ENCODE data around the gene PREP. TPM values are rescaled to one million over a fixed set of nuclear protein-coding genes. Genes with fewer than 3 reads are reported as not detected.

Gene PREP
- total RNA-seq, 4 donors from 2014 or later: 17.4 to 39.5 (median 24.0) TPM

DNA sequence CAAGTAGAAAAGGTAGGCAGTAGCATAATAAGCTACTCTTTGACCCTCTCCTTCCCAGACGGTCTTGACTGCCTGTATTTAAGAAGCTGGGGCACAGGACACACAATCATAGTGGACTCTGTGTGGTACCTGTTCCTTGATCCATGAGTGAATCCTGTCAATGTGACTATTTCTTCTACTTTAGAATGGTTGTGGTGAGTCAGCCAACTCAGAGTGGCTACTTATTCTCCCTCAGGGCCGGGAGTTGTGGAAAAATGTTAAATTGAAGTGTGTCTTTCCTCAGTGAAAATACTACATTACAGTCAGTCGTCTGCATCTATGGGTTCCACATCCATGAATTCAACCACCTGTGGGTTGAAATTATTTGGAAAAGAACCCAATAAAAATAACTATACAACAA, 30.8 kb upstream of the PREP start:
- TF ChIP-seq, protein P1, sequence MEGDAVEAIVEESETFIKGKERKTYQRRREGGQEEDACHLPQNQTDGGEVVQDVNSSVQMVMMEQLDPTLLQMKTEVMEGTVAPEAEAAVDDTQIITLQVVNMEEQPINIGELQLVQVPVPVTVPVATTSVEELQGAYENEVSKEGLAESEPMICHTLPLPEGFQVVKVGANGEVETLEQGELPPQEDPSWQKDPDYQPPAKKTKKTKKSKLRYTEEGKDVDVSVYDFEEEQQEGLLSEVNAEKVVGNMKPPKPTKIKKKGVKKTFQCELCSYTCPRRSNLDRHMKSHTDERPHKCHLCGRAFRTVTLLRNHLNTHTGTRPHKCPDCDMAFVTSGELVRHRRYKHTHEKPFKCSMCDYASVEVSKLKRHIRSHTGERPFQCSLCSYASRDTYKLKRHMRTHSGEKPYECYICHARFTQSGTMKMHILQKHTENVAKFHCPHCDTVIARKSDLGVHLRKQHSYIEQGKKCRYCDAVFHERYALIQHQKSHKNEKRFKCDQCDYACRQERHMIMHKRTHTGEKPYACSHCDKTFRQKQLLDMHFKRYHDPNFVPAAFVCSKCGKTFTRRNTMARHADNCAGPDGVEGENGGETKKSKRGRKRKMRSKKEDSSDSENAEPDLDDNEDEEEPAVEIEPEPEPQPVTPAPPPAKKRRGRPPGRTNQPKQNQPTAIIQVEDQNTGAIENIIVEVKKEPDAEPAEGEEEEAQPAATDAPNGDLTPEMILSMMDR (IDR thresholded peaks at IDR 0.05; ENCODE audit: low read depth): no peak

DNA sequence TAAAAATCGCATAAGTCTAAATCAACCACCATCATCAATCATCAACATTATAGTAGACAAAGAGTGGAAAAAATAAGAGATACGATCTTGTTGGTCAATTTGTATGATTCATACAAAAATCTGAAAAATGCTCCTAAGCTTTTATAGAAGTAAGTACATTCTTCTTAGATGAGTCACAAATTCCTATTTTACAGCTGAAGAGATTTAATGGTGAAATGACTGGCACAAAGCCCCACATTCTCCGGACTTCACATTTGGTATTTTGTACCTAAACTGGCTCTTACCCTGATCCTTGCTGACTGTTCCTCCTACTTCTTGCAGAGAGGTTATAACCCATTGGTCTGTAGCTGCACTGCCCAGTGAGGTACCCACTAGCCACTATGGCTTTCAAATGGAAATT, 29.9 kb upstream of the PREP start:
- TF ChIP-seq, protein P1 (IDR thresholded peaks at IDR 0.05; ENCODE audit: low read depth): no peak

DNA sequence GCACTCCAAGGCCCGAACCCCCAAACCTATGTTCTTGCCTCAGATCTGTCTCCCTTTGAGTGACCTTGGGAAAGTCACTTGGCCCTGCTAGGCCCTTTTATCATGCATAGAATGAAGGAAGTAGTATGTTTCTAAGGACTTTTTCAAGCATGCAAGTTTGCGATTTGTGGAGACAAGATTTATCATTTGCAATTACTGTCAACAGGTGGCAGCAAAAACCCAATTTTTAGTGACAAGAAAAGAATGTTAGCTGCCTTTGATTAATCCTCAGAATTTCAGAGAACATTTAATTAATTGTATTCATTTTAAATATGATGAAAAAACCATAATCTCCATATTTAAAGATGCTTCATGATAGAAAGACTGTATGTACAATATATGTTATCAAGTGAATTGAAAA, 28.3 kb upstream of the PREP start:
- TF ChIP-seq, protein P1 (IDR thresholded peaks at IDR 0.05; ENCODE audit: low read depth): no peak

DNA sequence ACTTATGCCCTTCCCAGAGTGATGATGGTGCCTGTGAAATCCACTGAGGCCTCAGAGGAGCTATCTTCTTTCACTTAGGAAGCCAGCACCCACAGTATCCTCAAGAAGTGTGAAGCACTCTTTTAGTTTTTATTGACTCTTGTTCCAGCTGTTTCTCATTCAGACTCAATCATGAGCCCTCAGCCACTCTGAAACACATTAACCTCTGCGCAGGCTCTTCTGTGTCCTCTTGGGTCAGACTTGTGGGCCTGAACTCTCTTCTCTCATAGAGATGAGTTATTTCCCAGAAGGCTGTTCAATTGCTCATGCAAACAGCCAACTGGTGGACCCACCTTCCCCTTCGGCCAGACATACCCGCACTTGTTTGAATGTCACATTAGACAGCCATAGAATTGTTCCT, 27.8 kb upstream of the PREP start:
- TF ChIP-seq, protein P1 (IDR thresholded peaks at IDR 0.05; ENCODE audit: low read depth): no peak

DNA sequence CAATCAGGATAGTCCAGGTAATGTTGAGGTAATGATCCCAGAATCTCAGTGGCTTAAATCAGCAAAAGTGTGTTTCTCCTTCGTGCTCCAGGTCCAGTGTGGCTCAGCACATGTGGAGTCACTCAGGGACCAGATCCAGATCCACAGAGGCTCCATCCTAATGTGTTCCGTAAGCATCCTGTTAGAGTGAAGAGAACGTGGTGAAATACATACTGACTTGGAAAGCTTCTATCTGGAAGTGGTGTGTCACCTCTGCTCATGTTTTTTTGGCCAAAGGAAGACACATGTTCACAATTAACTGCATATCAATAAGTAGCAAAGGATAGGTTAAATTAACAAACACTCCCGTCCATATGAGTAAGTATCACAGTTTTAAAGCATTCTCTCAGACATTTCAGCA, 26.8 kb upstream of the PREP start:
- TF ChIP-seq, protein P1 (IDR thresholded peaks at IDR 0.05; ENCODE audit: low read depth): no peak

DNA sequence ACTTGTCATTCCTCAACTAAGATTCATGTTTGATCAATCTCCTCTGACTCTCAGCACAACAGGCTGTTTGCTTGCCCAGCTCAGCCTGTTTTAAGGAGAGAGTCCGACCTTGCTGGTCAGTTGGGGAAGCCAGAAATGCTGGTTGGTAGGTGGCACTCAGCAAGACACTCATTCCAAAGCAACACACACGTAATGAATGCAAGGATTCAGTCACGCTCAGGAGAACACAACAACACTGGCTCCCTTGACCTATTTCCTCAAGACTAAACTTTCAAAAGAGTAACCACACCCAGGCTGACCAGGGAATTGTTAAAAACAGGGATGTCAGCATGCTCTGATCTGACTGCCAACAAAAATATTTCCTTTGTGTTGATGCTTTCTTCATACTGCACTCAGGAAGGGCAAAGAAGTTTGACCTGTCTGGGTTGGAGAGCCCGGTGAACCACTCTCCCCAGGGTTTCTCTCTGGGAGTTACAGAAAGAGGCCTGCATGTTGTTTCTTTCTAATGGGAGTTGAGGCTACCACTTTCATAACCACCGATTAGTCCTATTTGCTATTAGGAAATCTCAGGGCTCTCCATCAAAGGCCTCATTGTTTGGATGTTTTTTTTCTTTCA, 25.6 kb upstream of the PREP start:
- TF ChIP-seq, protein P1 (IDR thresholded peaks at IDR 0.05; ENCODE audit: low read depth): no peak

DNA sequence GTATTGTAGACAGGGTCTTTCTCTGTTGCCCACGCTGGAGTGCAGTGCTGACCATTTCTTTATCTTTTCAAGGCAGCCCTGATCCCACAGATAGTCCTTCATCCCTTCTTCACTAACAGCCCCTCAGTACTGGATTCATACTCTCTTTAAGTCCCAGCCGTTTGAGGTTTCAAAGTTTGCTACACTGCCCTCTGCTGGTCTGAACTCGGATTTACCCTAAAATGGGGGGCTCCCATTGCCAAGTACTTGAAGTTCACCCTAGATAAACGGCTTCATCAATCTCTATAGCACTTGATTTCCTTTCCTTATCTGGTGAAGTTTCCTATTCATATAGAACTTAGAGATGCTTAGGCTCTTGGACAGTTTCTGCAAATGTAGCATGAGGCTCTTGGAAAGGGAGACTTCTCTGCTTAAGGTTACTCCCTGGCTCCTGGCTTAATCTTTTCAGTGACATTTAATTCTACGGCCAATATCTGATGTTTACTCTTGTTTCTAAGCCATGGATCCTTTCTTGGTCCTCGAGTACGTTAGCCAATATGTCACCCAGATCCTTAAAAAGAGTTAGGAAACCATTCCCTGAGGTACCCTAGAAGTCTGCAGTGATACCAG, 21.4 kb upstream of the PREP start:
- TF ChIP-seq, protein P1 (IDR thresholded peaks at IDR 0.05; ENCODE audit: low read depth): no peak
